Panc1 (cell line): ENCODE results near the gene PLEKHG2. TPM values are rescaled to one million over a fixed set of nuclear protein-coding genes. Genes with fewer than 3 reads are reported as not detected.

Experiments used
- ATAC-seq: fragments of 200-7000 bp; cut with Tn5 transposase; 2 replicates; pipeline ENCODE4 v1.9.1; 2020; ENCODE audit warnings: mild to moderate bottlenecking, moderate library complexity
- BruUV-seq: library from RNA; stranded (reverse); fragments of 400-500 nt; replicated peaks from 2 replicates; lab custom pipeline; 2021; lab: Mats Ljungman, UMichigan
- CTCF ChIA-PET: fragments of 300-600 bp; sonication (Branson Sonifier 250); formaldehyde crosslinking; loops from one replicate; lab custom pipeline; 2022; ENCODE audit warnings: antibody characterized with exemption; lab: Charles Lee
- POLR2A ChIA-PET: fragments of 300-600 bp; sonication (Branson Sonifier 250); formaldehyde crosslinking; loops from one replicate; lab custom pipeline; 2022; ENCODE audit warnings: antibody characterized with exemption; lab: Charles Lee
- DNase-seq: peaks from one replicate; pipeline ENCODE4 v3.0.0-alpha.2; 2010; ENCODE audit warnings: low read depth, low spot score
- H3K27ac ChIP-seq: 2 replicates; pipeline ENCODE4 v1.5.1; 2011; ENCODE audit warnings: mild to moderate bottlenecking, low read length, inconsistent platforms
- H3K27me3 ChIP-seq: fragments of 200-500 bp; sonication (Bioruptor generic); 2 replicates; pipeline ENCODE4 v1.6.0; 2014; ENCODE audit warnings: low read length, inconsistent platforms; ENCODE audit not compliant: control insufficient read depth, insufficient read depth
- H3K36me3 ChIP-seq: fragments of 200-500 bp; sonication (Bioruptor generic); 2 replicates; pipeline ENCODE4 v1.5.1; 2014; ENCODE audit warnings: inconsistent platforms, mild to moderate bottlenecking, low read length, moderate library complexity; ENCODE audit not compliant: control insufficient read depth, insufficient read depth
- H3K4me1 ChIP-seq: 2 replicates; pipeline ENCODE4 v1.5.1; 2011; ENCODE audit warnings: inconsistent platforms, mild to moderate bottlenecking, low read length, moderate library complexity; ENCODE audit not compliant: control insufficient read depth, insufficient read depth
- H3K4me3 ChIP-seq, 2 experiments: 2 replicates each; pipeline ENCODE4 v1.5.1; 2011 to 2012; ENCODE audit warnings: low read depth in 2 of 2, low read length in 2 of 2, mild to moderate bottlenecking in 2 of 2, inconsistent platforms in 1 of 2, moderate library complexity in 1 of 2
- H3K9me3 ChIP-seq: fragments of 200-500 bp; sonication (Bioruptor generic); 2 replicates; pipeline ENCODE4 v1.5.1; 2014; ENCODE audit warnings: low read depth, mild to moderate bottlenecking, inconsistent platforms, low read length, moderate library complexity; ENCODE audit not compliant: control insufficient read depth, insufficient read depth
- CTCF ChIP-seq: fragments of 450-650 bp; IDR thresholded peaks from 2 replicates; pipeline ENCODE4 v1.5.1; 2017; ENCODE audit warnings: mild to moderate bottlenecking
- POLR2AphosphoS5 ChIP-seq: IDR thresholded peaks from 2 replicates; pipeline ENCODE4 v1.6.1; 2012; ENCODE audit warnings: mild to moderate bottlenecking, low read depth, low read length, moderate library complexity
- REST ChIP-seq, 2 experiments: IDR thresholded peaks; 2 replicates each; pipeline ENCODE4 v1.6.1; 2011 to 2012; ENCODE audit warnings: low read depth in 2 of 2, control low read depth in 1 of 2, low read length in 1 of 2, mild to moderate bottlenecking in 1 of 2, moderate library complexity in 1 of 2; ENCODE audit not compliant: insufficient read depth in 1 of 2
- SIN3A ChIP-seq: IDR thresholded peaks from 2 replicates; pipeline ENCODE4 v1.6.1; 2012; ENCODE audit warnings: low read depth, mild to moderate bottlenecking, low read length, moderate library complexity, borderline replicate concordance; ENCODE audit not compliant: insufficient read depth
- TCF7L2 ChIP-seq: IDR thresholded peaks from 2 replicates; pipeline ENCODE4 v1.6.1; 2011; ENCODE audit warnings: mild to moderate bottlenecking, low read depth, low read length, inconsistent platforms
- in situ Hi-C: cut with HindIII; loops from 2 replicates; pipeline ENCODE4 v1.10.0; 2016; ENCODE audit warnings: low sequenced_read_pairs, low pct_unique_long_range_greater_than_20kb
- intact Hi-C: fragments of 100-400 bp; cut with micrococcal nuclease; formaldehyde crosslinking; loops from one replicate; pipeline ENCODE4 v1.10.0; 2022; ENCODE audit not compliant: unreplicated experiment
- total RNA-seq: library from RNA; stranded (reverse); gene quantifications from one replicate; pipeline ENCODE4 v1.2.1, GENCODE V29; 2021; ENCODE audit not compliant: unreplicated experiment

PLEKHG2 gene
- total RNA-seq, 1 experiment from 2014 or later = 1,988 TPM

DNA sequence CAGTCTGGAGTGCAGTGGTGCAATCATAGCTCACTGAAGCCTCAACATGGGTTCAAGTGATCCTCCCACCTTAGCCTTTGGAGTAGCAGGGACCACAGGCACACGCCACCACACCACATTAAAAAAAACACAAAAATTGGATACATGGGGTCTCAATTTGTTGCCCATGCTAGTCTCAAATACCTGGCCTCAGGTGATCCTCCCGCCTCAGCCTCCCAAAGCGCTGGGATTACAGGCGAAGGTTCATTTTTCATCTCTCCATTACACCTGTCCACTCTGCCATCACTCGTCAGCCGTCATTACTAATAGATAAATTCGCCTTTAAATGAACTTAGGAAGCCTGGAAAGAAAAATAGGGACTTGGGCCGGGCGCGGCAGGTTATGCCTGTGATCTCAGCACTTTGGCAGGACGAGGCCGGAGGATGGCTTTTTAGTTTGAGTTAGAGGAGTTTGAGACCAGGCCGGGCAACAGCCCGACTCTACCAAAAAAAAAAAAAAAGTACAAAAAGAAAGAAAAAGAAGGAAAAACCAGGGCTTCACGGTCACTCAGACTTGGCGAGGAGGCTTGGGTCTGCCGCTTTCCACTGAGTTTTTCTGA is 32.2 kb downstream of the PLEKHG2 start:
- no peaks in the 10 kb centered on the region for H3K9me3 ChIP-seq
- DNase-seq (no peak), ATAC-seq (no peak)
- intact Hi-C loops (no loop called here), in situ Hi-C loops (no loop called here)
- H3K27me3 ChIP-seq = no peaks in the 10 kb centered on the region
- ChIA-PET POLR2A (interaction anchor here (0.5 to 9.0 kb wide), 40 partner anchors 11 to 835 kb away, joined by 3 to 254 read pairs (median 7); partner anchors contain the start of genes DLL3, EID2B, FBL and RPS16), CTCF (interaction anchor here (0.6 to 4.6 kb wide), 23 partner anchors 9 to 526 kb away, joined by 3 to 36 read pairs (median 7); partner anchors contain the start of genes DLL3, EID2B, PLEKHG2 and PSMC4)
- TSS peak; percentile 98 for BruUV-seq
- peaks cover 40% of the 10 kb centered on the region for H3K4me1 ChIP-seq
- no peak for TF ChIP-seq REST (IDR thresholded peaks at IDR 0.05; ENCODE audit: insufficient read depth in 1 of 2, low read depth in 2 of 2, low read length in 1 of 2)
- no peak for TF ChIP-seq POLR2AphosphoS5
- no peak for TF ChIP-seq TCF7L2
- no peak for TF ChIP-seq SIN3A
- TF ChIP-seq CTCF = no peak
- peak overlapping the region; percentile 85 for H3K27ac ChIP-seq
- H3K4me3 ChIP-seq = peak overlapping the region; percentile 34 to 56
- H3K36me3 ChIP-seq = peaks cover 13% of the 10 kb centered on the region

DNA sequence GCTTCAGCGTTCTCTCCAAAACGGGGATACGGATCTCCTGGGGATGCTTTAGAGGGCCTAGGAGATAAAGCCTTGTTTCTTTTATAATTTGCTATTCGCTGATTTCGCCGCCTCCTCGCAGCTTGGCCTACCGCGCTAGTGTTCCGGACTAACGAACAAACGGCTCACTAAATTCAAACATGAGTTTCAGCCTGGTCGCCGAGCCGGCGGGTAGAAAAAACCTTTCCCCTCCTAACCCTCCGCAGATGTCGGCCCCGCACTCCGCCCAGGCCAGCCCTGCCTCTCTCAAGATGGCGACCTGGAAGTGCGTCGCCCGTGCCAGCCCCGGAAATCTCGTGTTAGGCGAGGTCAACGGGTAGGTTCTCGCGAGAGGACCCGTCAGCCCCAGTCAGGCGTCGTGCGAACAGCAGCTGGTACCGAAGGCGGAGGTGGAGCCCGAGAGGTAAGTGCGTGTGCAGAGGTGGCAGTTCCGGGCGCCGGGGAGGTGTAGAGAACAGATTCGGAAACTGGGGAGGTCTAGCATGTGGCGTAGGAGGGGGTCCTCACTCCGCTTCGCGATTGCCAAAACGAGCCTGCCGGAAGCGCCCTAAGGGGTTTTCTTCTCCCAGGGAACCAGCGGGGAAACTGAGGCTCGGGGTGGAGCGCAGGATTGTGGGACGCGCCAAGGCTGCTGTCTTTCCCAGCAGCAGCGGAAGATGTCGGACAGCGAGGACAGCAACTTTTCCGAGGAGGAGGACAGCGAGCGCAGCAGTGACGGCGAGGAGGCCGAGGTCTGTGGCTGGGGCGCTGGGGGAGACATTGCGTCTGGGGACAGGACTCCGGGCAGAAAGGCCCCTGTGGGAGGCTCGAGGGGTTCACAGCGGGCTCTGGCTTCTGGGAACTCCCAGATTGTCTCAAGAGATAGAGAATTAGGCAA is 33.0 kb downstream of the PLEKHG2 start, which contains the start of gene SUPT5H:
Gene SUPT5H, plus strand, starts transcription at position 387 of the 916 bp plus-strand sequence. Its CDS starts 309 bp downstream, at position 696.
- Histone ChIP-seq H3K4me3 (peak within 1 kb of the TSS; percentile 34 to 56), H3K36me3 (peaks cover 13% of the 10 kb centered on the region), H3K27me3 (no peaks in the 10 kb centered on the region), H3K27ac (peak within 1 kb of the TSS; percentile 85), H3K9me3 (no peaks in the 10 kb centered on the region), H3K4me1 (peaks cover 32% of the 10 kb centered on the region)
- ChIA-PET CTCF (interaction anchor here (0.6 to 4.6 kb wide), 15 partner anchors 10 to 181 kb away, joined by 3 to 36 read pairs (median 5); partner anchors contain the start of genes DLL3, EID2B and RPS16), POLR2A (interaction anchor here (0.5 to 9.0 kb wide), 36 partner anchors 12 to 447 kb away, joined by 3 to 254 read pairs (median 6); partner anchors contain the start of genes DLL3, EID2B, FBL and MED29)
- DNase-seq (peak; percentile 100), ATAC-seq (peak; percentile 94)
- in situ Hi-C loops = no loop called here
- no peak for TF ChIP-seq CTCF
- no peak for TF ChIP-seq REST (IDR thresholded peaks at IDR 0.05; ENCODE audit: insufficient read depth in 1 of 2, low read depth in 2 of 2, low read length in 1 of 2)
- no peak for TF ChIP-seq SIN3A
- no peak for TF ChIP-seq TCF7L2
- no peak for TF ChIP-seq POLR2AphosphoS5
- intact Hi-C loops = no loop called here
- TSS peak; percentile 91 for BruUV-seq
